HG03558 (cell line): Measurements from ENCODE around the gene CCND3.

Source experiments
- ATAC-seq: cut with Tn5 transposase; IDR thresholded peaks from one replicate; pipeline ENCODE4 v1.9.1; 2021; ENCODE audit warnings: moderate number of reproducible peaks; ENCODE audit not compliant: unreplicated experiment; ENCODE audit errors: extremely low read depth

CCND3 gene

DNA sequence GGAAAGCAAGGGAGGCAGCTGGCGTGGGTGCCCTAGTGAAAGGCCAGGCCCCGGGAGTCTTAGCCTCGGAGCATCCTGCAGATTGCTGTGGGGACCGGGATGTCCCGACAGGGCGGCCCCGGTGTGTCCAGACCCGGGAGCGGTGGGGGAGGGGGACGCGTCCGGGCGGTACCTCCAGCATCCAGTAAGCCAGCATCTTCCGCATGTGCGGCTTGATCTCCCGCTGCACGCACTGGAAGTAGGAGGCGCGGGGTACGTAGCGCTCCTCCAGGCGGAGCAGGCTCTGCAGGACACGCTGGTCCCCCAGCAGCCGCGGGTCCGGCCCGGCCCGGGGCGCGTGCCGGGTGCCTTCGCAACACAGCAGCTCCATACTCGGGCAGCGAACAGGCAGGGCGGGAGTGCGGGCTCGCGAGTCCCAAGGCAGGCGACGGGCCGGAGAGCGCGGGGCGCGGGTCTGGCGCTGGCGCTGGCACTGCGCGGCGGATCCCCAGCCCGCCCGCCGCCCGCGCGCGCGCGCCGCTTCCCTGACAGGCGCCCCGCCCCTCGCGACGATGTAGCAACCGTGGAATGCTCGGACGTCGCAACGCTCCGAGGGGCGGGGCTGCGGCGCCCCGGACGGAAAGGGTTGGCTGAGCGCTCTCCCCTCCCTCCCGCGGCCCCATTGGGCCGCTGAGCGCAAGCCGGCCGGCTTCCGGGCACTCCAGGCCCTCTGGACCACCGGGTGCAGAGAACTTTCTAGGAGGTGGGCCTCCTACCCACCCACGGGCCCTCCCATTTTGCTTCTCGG is at the start of gene CCND3:
Gene CCND3 (minus strand): TSS at position 529 of the 787 bp plus-strand sequence. CDS start 159 bp downstream, at position 370.
- ATAC-seq: peak; percentile 73

DNA sequence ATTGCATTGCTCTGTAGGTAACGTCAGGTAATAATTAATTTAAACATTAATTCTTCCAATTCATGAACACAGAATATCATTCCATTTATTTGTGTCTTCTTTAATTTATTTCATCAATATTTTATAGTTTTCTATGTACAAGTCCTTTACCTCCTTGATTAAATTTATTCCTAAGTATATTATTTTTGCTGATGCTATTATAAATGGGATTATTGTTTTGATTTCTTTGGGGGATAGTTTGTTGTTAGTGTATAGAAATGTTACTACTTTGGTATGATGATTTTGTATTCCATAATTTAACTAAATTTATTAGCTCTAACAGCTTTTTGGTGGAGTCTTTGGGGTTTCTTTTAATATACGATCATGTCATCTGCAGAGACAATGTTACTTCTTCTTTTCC is 44.7 kb upstream of the CCND3 start:
- ATAC-seq: no peak

DNA sequence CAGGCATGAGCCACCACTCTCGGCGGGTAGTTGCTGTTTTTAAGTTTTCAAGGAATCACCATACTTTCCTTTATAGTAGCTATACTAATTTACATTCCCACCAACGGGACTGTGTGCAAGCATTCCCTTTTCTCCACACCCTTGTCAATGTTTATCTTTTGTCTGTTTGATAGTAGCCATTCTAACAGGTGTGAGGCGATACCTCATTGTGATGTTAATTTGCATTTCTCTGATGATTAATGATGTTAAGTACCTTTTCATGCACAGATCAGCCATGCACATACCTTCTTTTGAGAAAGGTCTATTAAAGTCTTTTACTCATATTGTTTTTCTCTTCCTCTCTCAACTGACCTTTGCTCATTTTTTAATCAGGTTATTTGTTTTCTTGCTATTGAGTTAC is 43.0 kb upstream of the CCND3 start:
- ATAC-seq: no peak

DNA sequence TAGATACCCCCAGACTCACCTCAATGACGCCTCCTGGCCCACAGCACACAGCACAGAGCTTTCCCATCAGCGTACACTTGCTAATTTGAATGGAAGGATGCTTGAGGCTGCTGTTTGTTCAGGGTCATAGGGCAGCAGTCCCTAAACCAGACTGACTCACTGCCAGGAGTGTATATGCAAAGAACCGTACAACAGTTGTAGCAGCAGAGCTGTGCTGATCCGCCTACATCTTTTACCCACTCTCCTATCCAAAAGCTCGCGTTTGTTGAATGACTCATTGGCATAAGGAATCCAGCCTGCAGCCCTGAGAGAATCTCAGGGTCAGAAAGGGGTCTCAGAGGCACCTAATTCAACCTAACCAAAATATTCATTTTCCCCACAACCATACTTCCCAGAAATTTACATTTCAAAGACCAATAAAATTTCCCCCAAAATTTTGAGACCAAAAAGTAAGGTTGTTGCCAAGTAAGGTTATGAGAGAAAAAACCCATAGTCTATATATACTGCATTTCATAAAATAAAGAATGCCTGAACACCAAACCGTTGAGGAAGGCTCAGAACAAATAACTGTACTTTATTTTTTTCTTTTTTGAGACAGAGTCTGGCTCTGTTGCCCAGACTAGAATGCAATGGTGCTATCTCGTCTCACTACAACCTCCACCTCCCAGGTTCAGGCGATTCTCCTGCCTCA is 35.3 kb upstream of the CCND3 start:
- no peak for ATAC-seq

DNA sequence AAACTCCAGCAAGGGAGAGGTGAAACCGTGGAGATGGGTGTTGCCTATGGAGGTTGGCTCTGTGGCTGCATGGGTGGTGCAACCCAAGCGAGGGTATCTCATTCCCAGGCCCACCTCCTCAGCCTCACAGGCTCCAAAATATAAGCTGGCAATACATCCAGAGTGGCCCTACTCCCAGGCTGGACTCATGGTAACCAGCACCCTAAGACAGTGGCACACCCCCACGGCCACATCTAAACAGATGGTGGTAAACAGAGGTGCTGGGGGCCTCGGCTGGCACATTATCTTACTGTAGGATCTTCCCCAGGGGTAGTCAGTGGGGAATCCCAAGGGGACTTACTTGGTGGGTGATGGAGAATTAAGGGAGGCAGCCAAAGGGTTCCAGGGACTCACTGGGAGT is 33.7 kb upstream of the CCND3 start:
- no peak for ATAC-seq

DNA sequence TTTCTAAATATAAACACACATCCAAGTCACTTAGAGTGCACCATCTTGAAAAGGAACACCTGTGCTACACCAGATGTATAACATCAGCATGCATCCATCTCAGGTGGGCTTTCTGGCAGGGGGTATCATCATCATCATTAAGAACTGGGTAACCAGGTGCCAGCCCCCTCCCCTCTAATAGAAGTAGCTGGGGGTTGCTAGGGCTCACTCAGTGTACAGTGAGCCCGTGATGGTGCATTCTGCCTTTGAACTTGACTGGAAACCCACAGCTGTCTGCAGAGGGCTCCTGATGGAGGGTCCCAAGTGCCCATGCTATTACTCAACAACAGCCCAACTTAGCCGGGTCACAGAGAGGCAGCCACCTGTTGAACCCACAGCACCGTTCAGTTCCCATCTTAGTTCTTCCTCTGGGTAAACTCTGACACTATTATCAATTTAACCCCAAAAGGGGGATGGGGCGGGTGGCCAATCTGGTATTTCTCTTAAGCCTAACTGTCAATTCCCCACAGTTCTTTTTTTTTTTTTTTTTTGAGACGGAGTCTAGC is 32.7 kb upstream of the CCND3 start:
- ATAC-seq: no peak

DNA sequence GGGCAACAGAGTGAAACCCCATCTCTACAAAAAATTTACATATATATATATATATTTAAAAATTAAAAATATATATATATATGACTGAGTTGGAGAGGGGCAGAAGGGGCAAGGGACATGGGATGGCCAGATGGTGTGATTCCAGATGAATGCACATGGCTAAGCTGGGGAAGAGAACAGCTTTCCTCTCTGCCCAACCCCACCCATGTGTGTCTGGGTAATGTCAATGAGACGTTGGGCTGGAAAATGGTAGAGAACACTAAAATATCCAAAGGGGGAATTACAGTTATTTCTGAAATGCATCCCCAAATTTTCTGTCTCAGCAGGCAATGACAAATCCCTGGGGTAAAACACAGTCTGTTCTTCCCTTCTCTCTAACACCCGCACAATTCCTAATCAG is 31.2 kb upstream of the CCND3 start:
- no peak for ATAC-seq

DNA sequence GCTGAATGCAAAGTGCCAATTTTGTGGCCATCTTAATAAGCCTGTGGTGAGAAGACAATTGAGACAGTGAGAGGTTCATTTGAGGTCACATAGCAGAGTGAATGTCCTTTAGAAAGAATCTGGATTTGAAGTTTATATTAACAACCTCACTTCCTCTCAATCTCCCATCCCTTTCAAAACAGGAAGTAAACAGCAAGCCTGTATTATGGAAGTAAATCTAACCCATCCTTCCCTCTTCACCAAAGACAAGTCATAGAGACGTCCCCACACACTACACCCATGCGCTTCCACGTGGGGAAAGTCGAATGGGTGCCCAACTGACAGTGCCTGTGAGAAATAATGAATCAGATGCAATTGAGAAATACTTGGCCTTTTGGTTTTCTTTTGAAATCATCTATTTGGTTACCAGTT is 28.8 kb upstream of the CCND3 start:
- no peak for ATAC-seq

DNA sequence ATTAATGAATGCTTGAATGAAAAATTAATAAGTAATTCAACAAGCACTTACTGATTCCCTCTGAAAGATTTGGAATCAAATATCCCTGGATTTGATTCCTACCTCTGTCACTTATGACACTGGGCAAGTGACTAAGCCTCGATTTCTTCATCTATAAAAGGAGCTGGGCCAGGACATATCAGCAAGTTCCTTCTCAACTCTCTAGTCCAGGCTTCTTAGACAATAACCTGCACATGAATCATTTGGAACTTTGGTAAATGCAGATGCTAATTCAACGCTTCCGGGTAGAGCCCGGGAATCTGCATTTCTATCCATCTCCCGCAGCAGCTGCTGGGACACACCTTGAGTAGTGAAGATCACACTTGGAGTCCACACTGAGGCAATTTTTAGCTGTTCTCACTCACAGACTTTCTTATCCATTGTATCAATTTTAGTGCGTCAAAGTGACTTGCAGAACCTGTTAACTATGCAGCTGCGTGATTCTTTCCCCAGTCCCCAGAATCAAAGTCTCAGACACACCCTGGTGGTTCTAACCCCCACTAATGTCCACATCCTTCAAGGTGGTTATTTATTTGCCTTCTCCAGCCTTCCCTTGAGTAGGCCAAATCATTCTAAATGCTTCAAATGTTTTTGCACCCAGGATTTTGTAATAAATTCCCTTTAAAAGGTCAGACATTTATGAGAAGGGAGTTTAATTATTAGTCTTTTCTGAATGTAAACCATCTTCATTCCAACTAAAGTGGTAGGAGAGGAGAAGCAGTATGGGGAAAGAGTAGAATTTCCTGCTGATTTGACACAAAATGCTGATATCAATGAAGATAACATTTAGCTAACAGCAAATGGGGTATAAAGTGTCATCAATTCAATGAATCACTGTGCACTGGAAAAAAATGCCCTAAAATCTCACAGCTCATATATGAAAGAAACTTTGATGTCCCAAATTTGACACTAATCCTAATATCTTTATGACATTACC is 26.0 kb upstream of the CCND3 start:
- ATAC-seq: no peak

DNA sequence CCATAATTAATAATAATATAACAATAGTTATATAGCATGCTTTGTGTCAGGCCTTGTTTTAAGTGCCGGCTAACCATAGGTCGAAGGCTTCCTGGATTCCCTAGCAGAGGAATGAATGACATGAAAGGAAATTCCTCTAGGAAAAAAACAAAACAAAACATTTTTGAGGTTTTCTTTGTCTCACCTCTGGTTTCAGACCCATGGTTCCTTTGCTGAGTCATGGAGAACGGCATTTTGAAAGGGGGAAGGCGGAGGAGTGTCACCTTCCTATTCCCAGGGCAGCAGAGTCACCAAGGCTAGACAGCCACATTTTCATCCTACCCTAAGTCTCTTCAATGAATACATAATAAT is 25.3 kb upstream of the CCND3 start:
- no peak for ATAC-seq

DNA sequence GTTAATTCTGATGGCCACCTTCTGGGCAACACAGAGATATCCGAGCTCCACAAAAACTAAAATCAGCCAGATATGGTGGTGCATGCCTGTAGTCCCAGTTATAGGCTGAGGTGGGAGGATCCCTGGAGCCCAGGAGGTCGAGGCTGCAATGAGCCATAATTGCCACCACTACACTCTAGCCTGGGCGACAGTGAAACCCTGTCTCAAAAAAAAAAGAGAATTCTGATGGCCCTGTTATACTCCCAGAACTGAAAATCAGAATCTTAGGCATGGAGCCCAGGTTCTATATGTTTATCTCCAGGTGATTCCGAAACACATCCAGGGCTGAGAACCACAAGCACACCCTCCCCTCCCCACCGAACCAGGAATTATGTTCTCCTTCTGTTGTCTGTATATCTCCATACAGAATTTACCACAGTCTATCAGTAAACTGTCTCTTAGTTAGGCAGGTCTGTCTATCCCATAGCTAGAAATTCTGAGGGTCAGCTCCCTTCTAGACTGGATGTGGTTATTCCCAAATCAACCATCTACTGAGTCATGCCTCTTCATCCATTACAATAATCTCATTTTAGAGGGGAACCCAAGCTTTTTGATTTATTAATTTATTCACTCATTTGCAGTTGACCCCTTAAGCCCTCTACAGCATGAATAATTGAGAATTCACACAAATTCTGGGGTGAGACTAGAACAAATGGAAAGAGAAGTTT is 24.8 kb upstream of the CCND3 start:
- ATAC-seq: no peak

DNA sequence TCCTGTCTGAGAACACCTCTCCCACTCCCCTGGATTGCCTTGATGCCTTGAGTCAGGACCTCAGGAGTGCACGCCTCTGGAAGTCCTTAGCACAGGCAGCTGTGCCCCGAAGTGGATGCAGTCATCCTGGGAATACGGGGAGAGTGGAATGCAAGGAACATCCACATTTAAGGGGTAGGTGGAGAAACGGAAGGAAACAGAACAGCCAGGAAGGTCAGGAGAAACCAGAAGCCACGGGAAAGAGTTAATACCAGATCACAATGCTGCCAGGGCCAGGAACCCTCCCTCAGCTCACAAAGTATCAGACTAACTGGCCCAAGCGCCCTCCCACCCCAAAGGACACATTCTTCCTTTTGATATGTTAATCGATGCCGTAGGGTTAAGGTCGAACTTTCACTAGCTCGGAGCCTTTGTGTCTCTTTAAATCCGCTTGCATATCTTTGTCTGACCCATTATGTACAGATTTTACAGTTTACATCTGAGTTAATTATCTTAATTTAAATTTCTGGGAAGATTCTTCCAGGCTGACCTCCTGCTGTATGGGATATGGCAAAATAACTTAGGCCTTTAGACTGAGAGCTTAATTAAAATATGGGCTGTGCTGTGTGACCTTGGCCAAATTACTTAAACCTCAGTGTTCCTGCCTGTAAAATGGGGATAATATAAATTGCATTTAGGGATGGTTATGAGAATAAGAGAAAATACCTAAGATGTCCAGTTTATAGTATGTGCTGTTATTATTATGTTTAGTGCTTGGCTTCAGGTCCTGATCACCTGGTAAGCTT is 24.0 kb upstream of the CCND3 start:
- ATAC-seq: no peak

DNA sequence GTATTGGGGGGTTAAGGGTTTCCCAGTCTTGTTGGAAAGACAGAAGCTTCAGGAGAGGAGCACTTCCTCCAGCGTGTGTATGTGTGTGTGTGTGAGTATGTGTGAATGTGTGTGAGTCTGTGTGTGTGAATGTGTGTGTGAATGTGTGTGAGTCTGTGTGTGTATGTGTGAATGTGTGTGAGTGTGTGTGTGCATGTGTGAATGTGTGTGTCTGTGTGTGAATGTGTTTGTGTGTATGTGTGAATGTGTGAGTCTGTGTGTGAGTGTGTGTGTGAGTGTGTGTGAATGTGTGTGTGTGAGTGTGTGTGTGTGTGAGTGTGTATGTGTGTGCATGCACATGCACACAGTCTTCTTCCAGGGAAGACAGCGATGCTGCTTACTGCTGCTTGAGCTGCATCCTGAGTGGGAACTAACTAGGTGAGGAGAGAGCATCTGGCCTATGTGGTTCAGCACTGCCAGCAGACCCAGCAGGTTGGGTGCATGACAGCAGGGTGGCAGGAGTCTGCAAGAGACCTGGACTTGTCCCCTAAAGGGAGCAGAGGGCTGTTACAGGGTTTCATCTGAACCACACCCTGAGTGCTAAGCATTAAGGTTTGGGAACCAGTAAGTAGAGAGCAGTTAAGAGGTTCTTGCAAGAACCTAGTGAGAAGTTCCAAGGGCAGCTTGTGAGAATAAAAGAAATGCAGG is 22.7 kb upstream of the CCND3 start:
- ATAC-seq: no peak

DNA sequence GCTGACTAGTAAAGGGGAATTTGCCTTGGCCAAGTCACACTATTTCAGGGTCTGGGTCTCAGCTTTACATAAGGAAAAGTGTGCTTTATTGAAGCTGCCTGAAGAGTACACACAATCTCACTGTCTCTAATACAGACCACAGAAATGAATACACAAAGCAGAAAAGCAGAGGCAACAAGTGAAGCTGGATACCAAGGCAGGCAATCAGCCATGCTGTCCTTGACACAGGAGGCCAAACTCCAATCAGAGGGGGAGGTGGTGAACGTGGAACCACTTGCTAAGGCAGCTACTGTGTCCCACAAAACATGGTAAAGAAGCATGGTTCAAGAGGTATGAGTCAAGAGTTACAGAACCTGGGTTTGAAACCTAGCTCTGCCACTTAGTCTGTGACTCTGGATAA is 21.8 kb upstream of the CCND3 start:
- ATAC-seq: no peak

DNA sequence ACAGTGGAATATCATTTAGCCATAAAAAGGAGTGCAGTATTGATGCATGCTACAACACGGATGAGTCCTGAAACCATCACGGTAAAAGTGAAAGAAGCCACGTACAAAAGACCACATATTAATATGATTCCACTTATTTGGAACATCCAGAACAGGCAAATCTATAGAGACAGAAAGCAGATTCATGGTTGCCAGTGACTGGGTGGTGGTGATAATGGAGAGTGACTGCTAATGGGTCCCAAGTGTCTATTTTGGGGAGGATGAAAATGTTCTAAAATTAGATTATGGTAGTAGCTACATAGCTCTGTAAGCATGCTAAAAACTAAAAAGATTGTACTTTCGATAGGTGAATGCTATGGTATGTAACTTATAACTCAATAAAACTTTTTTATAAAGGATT is 18.4 kb upstream of the CCND3 start:
- no peak for ATAC-seq

DNA sequence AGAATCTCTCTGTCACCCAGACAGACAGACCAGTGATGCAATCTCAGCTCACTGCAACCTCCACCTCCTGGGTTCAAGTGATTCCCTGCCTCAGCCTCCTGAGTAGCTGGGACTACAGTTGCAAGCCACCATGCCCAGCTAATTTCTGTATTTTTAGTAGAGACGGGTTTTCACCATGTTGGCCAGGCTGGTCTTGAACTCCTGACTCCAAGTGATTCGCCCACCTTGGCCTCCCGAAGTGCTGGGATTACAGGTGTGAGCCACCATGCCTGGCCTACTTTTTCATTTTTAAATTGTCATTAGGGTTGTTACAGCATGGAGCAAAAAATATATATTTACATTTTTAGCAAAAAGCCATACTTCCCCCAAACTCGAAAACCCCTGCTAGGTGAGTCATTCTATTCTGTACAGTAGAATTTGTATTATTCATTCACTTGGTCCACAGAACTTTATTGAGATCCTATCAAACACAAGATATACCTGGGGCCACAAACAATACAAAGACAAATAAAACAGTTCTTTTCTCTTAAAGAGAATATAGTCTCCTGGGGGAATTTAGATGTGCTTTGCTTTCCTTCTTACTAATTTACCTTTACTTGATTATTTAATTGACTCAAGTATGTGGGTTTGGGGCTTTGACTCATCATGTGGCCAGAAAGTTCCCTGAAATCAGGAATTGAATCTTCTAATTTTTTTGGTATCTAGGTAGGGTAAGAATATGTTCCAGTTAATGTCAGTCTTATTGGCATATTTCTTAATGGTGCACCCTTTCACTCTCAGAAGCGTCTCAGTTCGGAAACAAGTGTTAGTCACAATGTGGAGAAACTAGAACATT is 16.6 kb upstream of the CCND3 start:
- ATAC-seq: no peak

DNA sequence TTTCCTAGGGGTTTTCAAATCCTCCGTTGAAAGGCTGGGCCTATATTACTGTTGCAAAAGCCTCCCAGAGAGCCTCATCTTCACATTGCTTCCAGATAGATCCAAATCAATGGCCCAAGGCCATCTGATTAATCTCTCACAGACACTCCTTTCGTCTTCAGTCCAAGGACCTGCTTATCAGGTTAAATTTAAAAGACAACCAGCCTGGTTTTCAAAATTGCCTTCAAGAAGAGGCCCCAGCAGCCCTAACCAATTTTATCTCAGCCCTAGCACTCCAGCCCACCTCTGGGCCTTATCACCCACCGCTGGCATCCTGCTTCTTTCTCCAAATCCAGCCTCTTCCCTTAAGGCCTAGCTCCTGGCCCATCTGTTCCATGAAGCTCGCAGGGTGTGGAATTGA is 15.5 kb upstream of the CCND3 start:
- no peak for ATAC-seq

DNA sequence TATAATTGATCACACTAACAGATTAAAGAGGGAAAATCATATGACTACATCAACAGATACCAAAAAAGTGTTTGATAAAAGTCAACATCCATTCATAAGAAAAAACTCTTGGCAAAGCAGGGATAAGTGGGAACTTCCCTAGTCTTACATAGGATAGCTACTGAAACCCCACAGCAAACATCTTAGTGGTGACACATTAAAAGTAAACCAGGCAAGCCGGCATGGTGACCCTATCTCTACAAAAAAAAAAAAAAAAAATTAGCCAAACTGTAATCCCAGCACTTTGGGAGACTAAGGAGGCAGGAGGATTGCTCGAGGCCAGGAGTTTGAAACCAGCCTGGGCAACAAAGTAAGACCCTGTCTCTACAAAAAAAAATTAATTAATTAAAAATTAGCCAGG is 13.8 kb upstream of the CCND3 start:
- no peak for ATAC-seq
